ENCODE data around the gene SLC39A10.
"Not testable (repeated sequence)": the region's sequence is repeated elsewhere in the genome, so short reads cannot be mapped to it uniquely, and the experiment has no call there.

The SLC39A10 gene

DNA sequence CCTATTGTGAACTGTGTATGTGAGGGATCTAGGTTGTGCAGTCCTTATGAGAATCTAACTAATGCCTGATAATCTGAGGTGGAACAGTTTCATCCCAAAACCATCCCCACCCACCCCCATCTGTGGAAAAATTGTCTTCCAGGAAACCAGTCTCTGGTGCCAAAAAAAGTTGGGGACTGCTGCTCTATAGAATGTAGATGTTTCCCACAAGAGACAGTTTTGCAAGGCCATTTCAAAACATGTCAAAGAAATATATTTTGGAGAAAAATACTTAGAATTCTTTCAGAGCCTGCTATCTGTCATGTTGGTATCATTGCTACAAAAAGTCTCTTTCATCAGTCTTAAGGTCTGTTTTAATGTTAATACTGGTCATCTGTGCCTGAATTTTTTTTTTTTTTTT is 4.1 kb upstream of the SLC39A10 start:
- TF ChIP-seq POLR2A (IDR thresholded peaks at IDR 0.05; ENCODE audit: low read length) (no peak), GATA1 (IDR thresholded peaks at IDR 0.05; ENCODE audit: low read depth, low read length) (no peak)
- no peak for DNase-seq

DNA sequence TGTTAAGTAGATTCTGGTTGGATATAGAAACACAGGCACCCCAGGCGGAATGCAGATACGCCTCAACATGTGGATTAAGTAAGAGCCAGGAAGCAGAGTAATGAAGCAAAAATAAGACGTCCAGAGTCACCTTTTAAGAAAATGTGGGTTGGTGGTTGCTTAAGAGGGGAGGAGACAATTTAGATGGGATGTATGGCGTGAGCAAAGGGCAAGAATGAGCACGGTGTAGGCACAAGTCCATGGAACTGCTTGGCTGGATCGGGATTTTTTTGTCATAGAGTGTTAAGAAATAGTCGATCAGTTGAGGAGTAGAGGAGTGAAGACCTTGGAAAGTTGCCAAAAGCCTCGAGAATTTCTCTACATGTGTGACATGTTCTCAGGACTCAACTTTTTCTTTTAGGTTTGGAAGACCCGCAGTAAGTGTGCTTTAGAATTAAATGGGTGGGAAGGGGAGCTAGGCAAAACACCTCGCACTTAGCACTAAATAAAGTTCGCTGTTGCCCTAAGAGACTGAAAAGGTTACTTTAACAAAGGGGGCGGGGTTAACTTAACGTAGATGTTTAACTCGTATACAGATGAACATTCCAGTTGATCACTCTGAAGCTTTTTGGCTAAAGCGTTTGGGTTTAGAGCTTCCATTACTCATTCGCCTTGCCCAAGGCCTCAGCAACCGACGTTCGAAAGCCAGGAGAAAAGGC is 716 bp upstream of the SLC39A10 start:
- peak in 1 of 2 experiments; percentile 55 for DNase-seq
- no peak for TF ChIP-seq POLR2A (IDR thresholded peaks at IDR 0.05; ENCODE audit: low read length)
- TF ChIP-seq GATA1 (IDR thresholded peaks at IDR 0.05; ENCODE audit: low read depth, low read length): no peak

DNA sequence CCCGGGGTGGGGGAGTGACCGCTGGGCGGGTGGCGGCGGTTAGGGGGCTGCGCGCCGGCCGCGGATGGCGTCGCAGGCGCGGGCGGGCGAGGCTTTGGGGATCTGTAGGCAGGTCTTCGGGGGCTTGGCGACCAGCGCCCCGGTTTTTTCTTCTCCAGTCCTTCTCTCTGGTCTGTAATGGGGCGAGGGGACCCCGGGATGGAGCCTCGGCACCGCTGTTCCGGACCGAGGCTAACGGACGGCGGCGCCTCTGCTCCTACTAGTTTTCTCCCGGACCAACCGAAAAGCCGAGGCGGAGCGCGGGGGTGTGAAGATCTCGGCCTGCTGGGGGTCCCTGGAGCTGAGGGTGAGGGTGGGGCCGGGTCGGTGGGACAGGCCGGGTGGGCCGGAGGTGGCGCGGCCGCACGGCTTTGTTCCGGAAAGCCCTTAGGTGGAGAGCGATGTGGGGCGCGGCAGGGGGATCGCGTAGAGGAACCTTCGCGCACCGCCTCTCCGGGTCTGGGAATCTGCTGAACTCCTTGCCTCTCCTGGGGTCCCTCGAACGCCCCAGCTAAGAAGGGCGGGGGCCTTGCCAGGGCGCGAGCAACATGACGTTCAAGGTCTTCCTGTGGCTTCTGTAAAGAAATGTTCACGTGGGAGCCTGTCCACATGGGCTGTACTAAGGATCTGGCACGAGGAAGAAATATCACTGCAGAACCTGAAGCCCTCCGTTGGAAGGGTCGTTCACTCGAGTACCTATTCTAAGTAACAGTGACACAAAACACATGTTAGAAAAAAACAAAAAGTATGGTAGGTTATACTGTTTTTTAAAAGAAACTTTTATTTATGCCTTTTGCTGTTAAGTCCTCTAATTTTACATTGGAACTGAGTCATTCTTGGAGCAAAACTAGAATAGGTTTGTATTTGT is 861 bp downstream of the SLC39A10 start:
- TF ChIP-seq GATA1 (IDR thresholded peaks at IDR 0.05; ENCODE audit: low read depth, low read length) (no peak), POLR2A (IDR thresholded peaks at IDR 0.05; ENCODE audit: low read length) (peak; percentile 15)
- DNase-seq: peak; percentile 79 to 80

DNA sequence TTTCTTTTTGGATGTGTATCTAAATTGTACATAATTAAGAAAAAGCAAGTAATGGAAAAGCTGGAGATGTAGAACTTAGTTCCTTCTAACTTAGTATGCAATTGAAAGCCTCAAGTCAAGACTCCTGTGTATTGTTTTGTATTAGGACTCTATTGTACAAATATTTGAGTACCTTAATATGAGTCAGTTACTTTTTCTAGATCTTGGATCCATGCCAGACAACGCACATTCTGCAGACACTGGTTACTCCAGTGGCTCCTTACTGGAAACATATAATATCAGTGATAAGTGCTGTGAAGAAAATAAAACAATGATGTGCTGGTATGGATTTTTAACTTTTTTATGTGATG is 1.5 kb downstream of the SLC39A10 start:
- TF ChIP-seq GATA1 (IDR thresholded peaks at IDR 0.05; ENCODE audit: low read depth, low read length) (no peak), POLR2A (IDR thresholded peaks at IDR 0.05; ENCODE audit: low read length) (no peak)
- DNase-seq: peak; percentile 81 to 85

DNA sequence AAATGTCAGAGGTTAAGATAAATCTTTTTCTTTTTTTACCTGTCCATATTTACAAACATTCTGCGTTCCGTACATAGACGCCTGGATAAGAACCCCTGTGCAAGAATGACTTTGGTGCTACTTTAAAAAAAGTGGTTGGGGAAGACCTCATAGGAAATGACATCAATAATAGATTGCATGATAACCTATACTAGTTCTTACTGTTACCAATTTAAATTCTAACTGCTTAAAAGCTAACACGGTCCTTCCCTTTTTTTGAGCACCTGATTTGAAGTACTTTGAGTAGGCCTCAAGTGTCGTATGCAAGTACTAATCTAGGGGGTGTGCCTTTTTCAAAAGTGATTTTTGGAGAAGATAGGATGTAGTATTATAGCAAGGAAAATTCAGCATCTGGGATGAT is 2.1 kb downstream of the SLC39A10 start:
- TF ChIP-seq POLR2A (IDR thresholded peaks at IDR 0.05; ENCODE audit: low read length) (no peak), GATA1 (IDR thresholded peaks at IDR 0.05; ENCODE audit: low read depth, low read length) (no peak)
- DNase-seq: peak; percentile 41 to 49

DNA sequence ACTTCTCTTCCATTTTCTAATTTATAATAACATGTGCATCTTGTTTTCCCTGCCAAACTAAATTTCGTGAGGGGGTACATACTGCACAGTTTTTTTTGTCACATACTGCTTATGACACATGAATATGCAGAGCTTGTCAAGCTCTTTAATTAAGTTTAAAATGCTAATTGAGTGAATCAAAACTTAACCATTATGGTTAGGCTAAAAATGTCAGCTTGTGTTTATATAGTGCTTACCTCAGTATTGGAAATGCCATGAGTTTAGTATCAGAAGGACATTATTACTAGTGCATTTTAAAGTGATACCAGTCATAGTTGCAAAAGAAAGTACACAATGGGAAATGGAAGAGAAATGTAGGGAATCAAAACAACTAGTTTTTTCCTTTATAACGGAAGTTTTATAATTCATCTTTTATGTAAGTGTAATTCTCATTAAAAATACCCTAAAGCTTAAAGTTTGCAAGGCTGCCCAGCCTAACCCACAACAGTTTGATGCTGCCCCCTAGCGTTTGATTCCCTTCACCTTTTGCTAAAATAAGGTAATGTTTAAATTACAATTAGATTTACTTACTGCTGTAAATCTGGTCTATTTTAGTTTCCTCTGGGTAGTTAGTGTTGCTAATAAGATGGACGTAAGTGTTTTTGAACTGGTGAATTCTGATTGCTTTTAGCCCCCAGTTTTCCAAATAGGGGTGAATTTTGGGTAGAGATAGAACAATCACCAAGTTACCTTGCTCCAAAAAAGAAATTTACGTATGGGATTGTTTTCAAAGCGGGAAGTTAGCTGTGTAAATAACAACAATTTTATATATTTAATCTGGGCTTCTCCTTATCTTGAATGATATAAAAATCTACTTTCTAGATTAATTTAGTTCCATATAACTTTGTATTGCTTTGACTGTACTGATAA is 3.2 kb downstream of the SLC39A10 start:
- DNase-seq: peak; percentile 82 to 91
- TF ChIP-seq POLR2A (IDR thresholded peaks at IDR 0.05; ENCODE audit: low read length): no peak
- TF ChIP-seq GATA1 (IDR thresholded peaks at IDR 0.05; ENCODE audit: low read depth, low read length): no peak

DNA sequence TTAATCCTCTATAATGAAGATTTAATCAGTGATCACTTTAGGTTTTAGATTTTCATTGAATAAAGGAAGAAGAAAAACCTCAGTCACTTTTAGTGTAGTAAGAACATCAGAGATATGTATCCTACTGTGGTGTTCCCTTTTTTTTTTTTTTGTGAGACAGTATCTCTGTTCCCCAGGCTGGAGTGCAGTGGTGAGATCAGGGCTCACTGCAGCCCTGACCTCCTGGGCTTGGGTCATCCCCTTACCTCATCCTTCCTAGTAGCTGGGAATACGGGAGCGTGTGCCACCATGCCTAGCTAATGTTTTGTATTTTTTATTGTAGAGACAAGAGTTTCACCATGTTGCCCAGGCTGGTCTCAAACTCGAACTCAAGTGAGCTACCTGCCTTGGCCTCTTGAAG is 5.1 kb downstream of the SLC39A10 start:
- TF ChIP-seq POLR2A (IDR thresholded peaks at IDR 0.05; ENCODE audit: low read length): no peak
- TF ChIP-seq GATA1 (IDR thresholded peaks at IDR 0.05; ENCODE audit: low read depth, low read length): peak; percentile 18
- peak; percentile 67 to 80 for DNase-seq

DNA sequence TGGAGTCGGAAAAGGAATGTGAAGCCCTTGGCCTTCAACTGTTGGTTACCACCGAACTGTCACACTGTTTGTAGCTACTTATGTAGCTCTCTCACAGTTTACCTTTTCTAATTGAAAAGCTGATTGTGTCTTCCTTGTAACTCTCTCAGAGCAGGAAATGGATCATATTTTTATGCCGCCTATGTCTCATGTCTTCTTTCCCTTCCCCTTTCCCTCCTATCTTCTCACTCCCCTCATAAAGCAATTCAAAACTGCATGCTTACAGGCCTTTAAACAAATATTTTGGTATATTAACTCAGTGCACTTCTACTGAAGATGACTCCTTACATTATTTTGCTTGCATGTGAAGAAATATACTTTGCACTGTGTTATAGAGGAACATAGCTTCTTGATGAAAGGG is 6.0 kb downstream of the SLC39A10 start:
- no peak for DNase-seq
- TF ChIP-seq GATA1 (IDR thresholded peaks at IDR 0.05; ENCODE audit: low read depth, low read length) (no peak), POLR2A (IDR thresholded peaks at IDR 0.05; ENCODE audit: low read length) (no peak)

DNA sequence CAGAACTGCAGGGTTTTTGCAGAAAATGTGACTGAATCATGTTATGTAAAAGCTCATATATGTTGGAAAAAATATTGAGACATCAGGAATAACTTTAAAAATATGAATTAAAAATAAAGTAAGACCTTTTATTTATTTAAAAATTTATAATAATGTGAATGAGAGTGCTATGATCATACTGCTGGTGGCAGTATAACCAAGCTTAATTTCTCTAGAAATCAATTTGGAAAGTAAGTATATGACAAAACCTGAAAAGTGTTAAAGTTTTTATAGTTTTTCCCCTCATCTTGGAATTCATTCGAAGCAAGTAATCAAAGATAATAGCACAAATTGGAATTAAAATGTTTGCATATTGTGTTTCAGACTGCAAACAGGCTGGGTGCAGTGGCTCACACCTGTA is 7.5 kb downstream of the SLC39A10 start:
- no peak for TF ChIP-seq GATA1 (IDR thresholded peaks at IDR 0.05; ENCODE audit: low read depth, low read length)
- TF ChIP-seq POLR2A (IDR thresholded peaks at IDR 0.05; ENCODE audit: low read length): no peak
- no peak for DNase-seq

DNA sequence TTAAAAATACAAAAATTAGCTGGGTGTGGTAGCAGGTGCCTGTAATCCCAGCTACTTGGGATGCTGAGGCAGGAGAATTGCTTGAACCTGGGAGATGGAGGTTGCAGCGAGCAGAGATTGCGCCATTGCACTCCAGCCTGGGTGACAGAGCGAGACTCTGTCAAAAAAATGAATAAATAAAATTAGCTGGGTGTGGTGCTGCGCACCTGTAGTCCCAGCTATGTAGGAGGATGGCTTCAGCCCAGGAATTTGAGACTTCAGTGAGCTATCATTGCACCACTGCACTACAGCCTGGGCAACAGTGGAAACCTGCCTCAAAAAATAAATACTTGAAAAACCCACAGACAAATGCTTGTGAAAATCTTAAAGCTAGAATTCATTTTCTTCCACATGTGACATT is 8.1 kb downstream of the SLC39A10 start:
- not testable (repeated sequence) for DNase-seq

DNA sequence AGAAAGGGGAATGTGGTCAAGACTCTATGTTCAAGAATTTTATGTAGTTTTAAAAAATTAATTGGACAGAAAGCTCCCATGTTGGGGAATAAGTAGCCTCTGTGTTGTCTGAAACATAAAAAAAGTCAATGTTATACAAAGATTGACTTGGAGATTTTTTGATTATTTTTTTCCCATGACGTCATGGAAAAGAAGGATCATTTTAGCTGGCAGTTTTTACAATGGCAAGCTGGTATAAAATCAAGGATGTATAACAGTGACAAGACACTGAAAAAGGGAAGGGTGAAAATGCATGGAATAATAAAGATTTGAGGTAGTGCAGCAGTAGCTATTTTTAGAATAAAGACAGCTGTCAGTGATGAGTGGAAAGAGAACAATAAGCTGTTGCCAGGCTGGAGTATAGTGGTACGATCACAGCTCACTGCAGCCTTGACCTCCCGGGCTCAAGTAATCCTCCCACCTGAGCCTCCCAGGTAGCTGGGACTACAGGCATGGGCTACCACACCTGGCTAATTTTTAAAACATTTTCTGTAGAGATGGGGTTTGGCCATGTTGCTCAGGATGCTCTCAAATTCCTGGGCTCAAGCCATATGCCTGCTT is 9.2 kb downstream of the SLC39A10 start:
- DNase-seq: no peak
- no peak for TF ChIP-seq POLR2A (IDR thresholded peaks at IDR 0.05; ENCODE audit: low read length)
- TF ChIP-seq GATA1 (IDR thresholded peaks at IDR 0.05; ENCODE audit: low read depth, low read length): no peak

DNA sequence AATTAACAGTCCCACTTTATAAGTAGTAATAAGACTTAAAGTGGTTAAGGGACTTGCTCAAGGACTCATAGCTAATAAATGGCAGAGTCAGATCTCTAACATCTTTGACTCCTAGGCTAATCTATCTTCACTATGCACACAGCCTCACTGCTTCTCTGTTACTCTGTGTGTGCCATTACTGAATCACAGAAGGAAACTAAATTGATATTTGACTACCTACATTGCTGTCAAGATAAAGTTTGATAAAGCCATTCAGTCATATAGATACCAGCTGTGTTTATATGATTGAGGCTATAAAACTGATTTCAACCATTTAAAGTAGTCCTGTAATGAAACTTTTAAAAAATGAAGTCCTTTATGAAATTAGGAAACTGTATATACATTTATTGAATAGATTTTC is 10.9 kb downstream of the SLC39A10 start:
- no peak for DNase-seq
- TF ChIP-seq GATA1 (IDR thresholded peaks at IDR 0.05; ENCODE audit: low read depth, low read length) (no peak), POLR2A (IDR thresholded peaks at IDR 0.05; ENCODE audit: low read length) (no peak)

DNA sequence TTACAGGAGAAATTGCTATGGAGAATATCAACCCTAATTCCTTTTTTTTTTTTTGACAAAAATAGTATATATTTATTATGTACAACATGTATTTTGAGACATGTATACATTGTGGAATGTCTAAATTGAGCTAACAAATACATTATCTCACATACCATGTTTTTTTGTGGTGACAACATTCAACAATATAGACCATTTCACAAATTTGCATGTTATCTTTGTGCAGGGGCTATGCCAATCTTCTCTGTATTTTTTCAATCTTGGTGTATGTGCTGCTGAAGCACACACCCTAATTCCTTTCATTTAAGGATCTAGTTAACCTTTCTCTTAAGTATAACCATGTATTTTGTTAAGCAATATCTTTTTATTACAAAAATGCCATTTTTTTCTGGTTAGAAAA is 13.2 kb downstream of the SLC39A10 start:
- DNase-seq: peak in 1 of 2 experiments; percentile 34
- no peak for TF ChIP-seq POLR2A (IDR thresholded peaks at IDR 0.05; ENCODE audit: low read length)
- no peak for TF ChIP-seq GATA1 (IDR thresholded peaks at IDR 0.05; ENCODE audit: low read depth, low read length)
